OCI-LY7 (cell line): ENCODE measurements around the gene SLC35F1.

Experiments used
- CTCF ChIP-seq: fragments of 200-600 bp; sonication (generic); conservative IDR thresholded peaks from 2 replicates; pipeline ENCODE4 v1.5.1; 2014; ENCODE audit warnings: mild to moderate bottlenecking, antibody characterized with exemption, low read length, moderate library complexity, mixed read lengths
- EZH2phosphoT487 ChIP-seq: fragments of 200-600 bp; sonication (generic); IDR thresholded peaks from 2 replicates; pipeline ENCODE4 v1.6.1; 2018; ENCODE audit warnings: low read depth, borderline replicate concordance, mild to moderate bottlenecking, mixed run types, antibody characterized with exemption, low read length, moderate library complexity, mixed read lengths

DNA sequence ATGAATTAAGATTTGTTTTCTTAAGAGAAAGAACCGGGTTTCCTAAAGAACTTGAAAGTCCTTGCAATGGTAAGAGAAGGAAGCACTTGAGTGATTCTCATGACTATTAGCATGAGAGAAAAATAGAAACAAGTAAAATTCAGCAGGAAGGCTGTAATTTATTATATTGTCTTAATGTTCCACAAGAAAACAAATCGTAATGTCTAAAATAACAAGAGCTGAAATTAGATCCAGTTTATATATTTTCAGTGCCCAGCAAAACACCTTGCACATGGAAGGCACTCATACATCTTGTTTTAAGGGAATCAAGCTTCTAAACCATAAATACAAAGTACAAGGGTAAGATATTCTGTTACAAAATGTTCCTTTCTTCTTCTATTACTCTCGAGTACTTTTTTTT lies 411.6 kb downstream of the SLC35F1 start:
- TF ChIP-seq CTCF = no peak
- TF ChIP-seq EZH2phosphoT487 = no peak
